ENCODE data around the gene CACNA2D1. TPM values are rescaled to one million over a fixed set of nuclear protein-coding genes. Genes with fewer than 3 reads are reported as not detected.

The CACNA2D1 gene
- total RNA-seq, 1 donor from 2014 or later = 32.9 TPM

DNA sequence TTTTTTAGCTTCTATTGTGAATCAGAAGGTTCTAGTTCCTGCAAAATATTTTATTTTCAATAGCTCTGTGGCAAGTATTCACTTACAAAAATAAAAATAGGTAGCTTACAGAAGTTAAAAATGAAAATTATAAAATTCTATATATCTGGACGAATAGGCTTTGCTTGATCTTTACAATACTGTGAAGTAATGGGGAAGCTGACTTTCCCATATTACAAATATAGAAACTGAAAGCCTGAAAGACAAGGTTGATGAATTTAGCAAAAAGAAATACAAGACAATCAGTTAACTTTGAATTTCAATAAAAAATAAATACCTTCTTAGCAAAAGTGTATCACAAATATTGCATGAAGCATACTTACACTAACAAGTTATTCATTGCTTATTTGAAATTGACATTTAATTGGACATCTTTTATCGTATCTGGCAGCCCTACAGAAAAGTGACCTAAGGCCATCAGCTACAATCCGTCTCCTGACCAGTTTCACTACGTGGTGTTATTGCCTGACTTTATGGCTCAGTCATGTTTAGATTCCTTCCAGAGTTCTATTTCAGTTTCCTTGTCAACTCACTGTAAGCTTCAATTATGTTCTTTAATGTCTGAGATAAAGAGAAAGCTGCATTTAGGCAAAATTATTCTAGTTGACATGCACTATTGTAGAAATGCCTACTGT lies 363.2 kb downstream of the CACNA2D1 start:
- Mint-ChIP-seq H3K27me3 (ENCODE audit: low read depth) (no peaks in the 10 kb centered on the region), H3K27ac (ENCODE audit: unreplicated experiment) (no peak overlapping the region), H3K36me3 (ENCODE audit: low read depth) (peaks cover 3% of the 10 kb centered on the region), H3K9me3 (ENCODE audit: low read depth) (no peaks in the 10 kb centered on the region), H3K4me1 (ENCODE audit: low read depth) (no peaks in the 10 kb centered on the region), H3K4me3 (ENCODE audit: unreplicated experiment) (no peak overlapping the region)
- TF ChIP-seq CTCF (IDR thresholded peaks at IDR 0.05) = no peak
- no peak for DNase-seq (ENCODE audit: low spot score)

DNA sequence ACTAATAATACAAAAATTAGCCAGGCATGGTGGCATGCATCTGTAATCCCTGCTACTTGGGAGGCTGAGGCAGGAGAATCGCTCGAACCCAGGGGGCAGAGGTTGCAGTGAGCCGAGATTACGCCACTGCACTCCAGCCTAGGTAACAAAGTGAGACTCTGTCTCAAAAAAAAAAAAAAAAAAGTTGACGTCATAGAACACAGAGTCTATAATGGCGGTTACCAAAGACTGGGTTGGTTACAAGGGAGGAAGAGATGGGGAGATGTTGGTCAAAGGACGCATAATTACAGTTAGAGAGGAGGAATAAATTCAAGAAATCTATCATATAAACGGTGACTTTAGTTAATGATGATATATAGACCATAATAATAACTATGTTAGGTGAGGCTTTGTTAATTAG lies 364.1 kb downstream of the CACNA2D1 start:
- Mint-ChIP-seq H3K4me1 (ENCODE audit: low read depth) (no peaks in the 10 kb centered on the region), H3K27me3 (ENCODE audit: low read depth) (no peaks in the 10 kb centered on the region), H3K36me3 (ENCODE audit: low read depth) (peaks cover 3% of the 10 kb centered on the region), H3K4me3 (ENCODE audit: unreplicated experiment) (no peak overlapping the region), H3K9me3 (ENCODE audit: low read depth) (no peaks in the 10 kb centered on the region), H3K27ac (ENCODE audit: unreplicated experiment) (no peak overlapping the region)
- TF ChIP-seq CTCF (IDR thresholded peaks at IDR 0.05) = no peak
- DNase-seq (ENCODE audit: low spot score) = no peak

DNA sequence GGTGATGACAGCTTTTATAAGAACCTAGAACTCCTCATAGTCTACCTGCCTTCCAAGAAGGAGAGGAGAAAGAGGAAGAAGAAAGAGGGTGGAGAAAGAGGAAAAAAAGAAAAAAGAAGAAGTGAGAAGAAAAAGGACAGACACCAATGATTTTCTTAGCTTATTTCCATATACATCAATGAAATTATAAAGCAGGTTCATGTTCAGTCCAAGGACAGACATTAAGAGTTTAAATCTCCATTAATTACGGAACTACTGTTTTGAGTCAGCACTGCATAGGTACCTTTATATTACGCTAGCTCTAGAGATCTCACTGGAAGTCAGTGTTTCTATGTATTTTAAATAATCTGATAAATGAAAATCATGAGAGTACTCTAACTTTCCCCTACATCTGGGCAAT lies 364.8 kb downstream of the CACNA2D1 start:
- no peak for DNase-seq (ENCODE audit: low spot score)
- H3K4me3 Mint-ChIP-seq (ENCODE audit: unreplicated experiment) = no peak overlapping the region
- TF ChIP-seq CTCF (IDR thresholded peaks at IDR 0.05) = no peak
- peaks cover 3% of the 10 kb centered on the region for H3K36me3 Mint-ChIP-seq (ENCODE audit: low read depth)
- no peaks in the 10 kb centered on the region for H3K27me3 Mint-ChIP-seq (ENCODE audit: low read depth)
- no peak overlapping the region for H3K27ac Mint-ChIP-seq (ENCODE audit: unreplicated experiment)
- no peaks in the 10 kb centered on the region for H3K4me1 Mint-ChIP-seq (ENCODE audit: low read depth)
- no peaks in the 10 kb centered on the region for H3K9me3 Mint-ChIP-seq (ENCODE audit: low read depth)

DNA sequence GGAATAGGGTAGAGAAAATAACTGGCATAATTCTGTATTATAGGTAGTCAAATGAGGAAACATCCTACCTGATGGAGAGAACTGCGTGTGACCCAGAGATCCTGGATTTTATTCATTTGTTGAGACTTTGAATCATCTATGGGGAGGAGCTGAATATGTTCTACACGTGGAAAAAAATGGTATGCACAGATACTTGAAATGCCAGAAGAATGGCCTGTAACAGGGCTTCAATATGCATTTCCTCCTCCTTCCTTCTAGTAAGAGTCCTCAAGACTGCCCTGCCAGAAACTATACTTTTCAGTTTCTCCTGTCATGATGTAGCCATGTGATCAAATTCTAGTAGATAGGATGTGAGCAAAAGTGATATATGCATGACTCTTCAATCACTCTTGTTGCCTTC lies 372.1 kb downstream of the CACNA2D1 start:
- Mint-ChIP-seq H3K4me1 (ENCODE audit: low read depth) (no peaks in the 10 kb centered on the region), H3K27ac (ENCODE audit: unreplicated experiment) (no peak overlapping the region), H3K27me3 (ENCODE audit: low read depth) (no peaks in the 10 kb centered on the region), H3K36me3 (ENCODE audit: low read depth) (peaks cover 1% of the 10 kb centered on the region), H3K9me3 (ENCODE audit: low read depth) (peaks cover 2% of the 10 kb centered on the region), H3K4me3 (ENCODE audit: unreplicated experiment) (no peak overlapping the region)
- TF ChIP-seq CTCF (IDR thresholded peaks at IDR 0.05) = no peak
- no peak for DNase-seq (ENCODE audit: low spot score)

DNA sequence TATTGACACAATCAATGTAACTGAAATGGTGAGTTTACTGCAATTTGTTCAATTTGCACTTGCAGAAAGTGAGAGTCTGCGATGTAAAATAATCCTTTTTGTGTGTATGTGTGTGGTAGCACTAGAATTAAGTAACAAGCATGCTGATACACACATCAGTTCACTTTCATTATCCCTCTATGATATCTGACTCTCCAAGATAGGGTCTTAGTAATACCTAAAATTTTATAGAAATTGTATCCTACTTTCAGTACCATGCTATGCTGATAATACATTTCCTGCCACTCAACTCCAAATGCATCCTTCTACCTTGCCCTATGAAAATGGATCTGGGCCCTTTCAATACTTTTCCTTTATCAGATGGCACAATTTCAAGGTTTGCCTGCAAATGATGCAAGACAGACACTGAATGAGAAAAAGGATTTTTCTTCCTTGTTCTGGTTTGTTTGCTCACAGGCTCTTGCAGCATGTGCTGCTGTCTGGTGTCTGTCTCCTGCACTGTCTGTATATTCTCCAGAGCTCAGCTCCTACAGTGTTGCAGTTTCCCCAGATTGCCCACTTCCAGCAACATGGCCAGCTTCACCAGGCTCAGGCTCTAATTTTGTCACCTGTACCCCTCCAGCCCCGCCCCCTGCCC lies 375.8 kb downstream of the CACNA2D1 start:
- Mint-ChIP-seq H3K9me3 (ENCODE audit: low read depth) (peaks cover 2% of the 10 kb centered on the region), H3K27ac (ENCODE audit: unreplicated experiment) (no peak overlapping the region), H3K36me3 (ENCODE audit: low read depth) (peaks cover 1% of the 10 kb centered on the region), H3K4me1 (ENCODE audit: low read depth) (no peaks in the 10 kb centered on the region), H3K4me3 (ENCODE audit: unreplicated experiment) (no peak overlapping the region), H3K27me3 (ENCODE audit: low read depth) (no peaks in the 10 kb centered on the region)
- TF ChIP-seq CTCF (IDR thresholded peaks at IDR 0.05) = no peak
- no peak for DNase-seq (ENCODE audit: low spot score)
